ENCODE measurements around the gene SF3B2.
"Not testable (repeated sequence)": the region's sequence is repeated elsewhere in the genome, so short reads cannot be mapped to it uniquely, and the experiment has no call there.

Gene SF3B2

DNA sequence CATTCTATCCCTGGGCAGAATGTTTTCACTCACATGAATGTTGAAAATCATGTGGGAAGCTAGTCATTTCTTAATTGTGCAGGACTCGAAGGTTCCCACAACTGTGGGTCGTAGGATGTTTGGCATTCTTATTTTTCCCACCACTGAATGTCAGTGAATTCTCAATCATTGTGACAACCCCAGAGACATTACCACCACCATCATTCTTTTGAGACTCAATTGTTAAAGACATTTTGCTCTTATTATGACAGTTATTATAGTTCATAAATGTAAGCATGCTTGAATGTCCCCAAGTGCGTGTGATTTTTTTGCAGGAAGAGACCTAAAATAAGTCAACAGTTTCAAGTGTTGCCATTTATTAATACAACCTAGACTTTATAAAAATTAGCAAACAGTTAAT, 36.9 kb downstream of the SF3B2 start:
- no peak overlapping the region for H3K4me2 ChIP-seq (ENCODE audit: low read length)
- TF ChIP-seq, protein P1, sequence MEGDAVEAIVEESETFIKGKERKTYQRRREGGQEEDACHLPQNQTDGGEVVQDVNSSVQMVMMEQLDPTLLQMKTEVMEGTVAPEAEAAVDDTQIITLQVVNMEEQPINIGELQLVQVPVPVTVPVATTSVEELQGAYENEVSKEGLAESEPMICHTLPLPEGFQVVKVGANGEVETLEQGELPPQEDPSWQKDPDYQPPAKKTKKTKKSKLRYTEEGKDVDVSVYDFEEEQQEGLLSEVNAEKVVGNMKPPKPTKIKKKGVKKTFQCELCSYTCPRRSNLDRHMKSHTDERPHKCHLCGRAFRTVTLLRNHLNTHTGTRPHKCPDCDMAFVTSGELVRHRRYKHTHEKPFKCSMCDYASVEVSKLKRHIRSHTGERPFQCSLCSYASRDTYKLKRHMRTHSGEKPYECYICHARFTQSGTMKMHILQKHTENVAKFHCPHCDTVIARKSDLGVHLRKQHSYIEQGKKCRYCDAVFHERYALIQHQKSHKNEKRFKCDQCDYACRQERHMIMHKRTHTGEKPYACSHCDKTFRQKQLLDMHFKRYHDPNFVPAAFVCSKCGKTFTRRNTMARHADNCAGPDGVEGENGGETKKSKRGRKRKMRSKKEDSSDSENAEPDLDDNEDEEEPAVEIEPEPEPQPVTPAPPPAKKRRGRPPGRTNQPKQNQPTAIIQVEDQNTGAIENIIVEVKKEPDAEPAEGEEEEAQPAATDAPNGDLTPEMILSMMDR (IDR thresholded peaks at IDR 0.05) = no peak
- H2AFZ ChIP-seq = no peak overlapping the region
- H3K9ac ChIP-seq = no peak overlapping the region
- H3K27me3 ChIP-seq (ENCODE audit: control insufficient read depth, insufficient read depth, low read length) = no peaks in the 10 kb centered on the region
- no peaks in the 10 kb centered on the region for H3K9me3 ChIP-seq (ENCODE audit: control insufficient read depth, low read length)
- H3K4me1 ChIP-seq = no peaks in the 10 kb centered on the region
- H3K36me3 ChIP-seq (ENCODE audit: control insufficient read depth, insufficient read depth, low read length) = no peaks in the 10 kb centered on the region
- no peak overlapping the region for H3K4me3 ChIP-seq (ENCODE audit: low read depth, low read length)
- no peak overlapping the region for H3K27ac ChIP-seq
- peaks cover 16% of the 10 kb centered on the region for H3K79me2 ChIP-seq

DNA sequence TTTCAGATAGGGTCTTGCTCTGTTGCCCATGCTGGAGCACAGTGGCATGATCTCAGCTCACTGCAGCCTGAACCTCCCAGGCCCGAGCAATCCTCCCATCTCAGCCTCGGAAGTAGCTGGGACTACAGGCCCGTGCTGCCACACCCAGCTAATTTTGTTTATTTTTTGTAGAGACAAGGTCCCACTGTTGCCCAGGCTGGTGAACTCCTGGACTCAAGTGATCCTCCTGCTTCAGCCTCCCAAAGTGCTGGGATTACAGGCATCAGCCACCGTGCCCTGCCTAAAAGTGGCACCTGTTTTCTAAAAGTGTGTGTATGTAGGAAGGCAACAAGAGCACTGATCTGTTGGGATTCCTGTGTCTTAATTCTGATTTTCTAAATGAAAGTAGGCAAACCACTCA, 38.1 kb downstream of the SF3B2 start:
- Histone ChIP-seq H3K9me3 (ENCODE audit: control insufficient read depth, low read length) (no peaks in the 10 kb centered on the region), H3K9ac (no peak overlapping the region), H3K4me1 (no peaks in the 10 kb centered on the region), H3K79me2 (peaks cover 16% of the 10 kb centered on the region), H3K4me2 (ENCODE audit: low read length) (no peak overlapping the region), H3K27ac (no peak overlapping the region), H2AFZ (no peak overlapping the region), H3K36me3 (ENCODE audit: control insufficient read depth, insufficient read depth, low read length) (no peaks in the 10 kb centered on the region), H3K4me3 (ENCODE audit: low read depth, low read length) (no peak overlapping the region), H3K27me3 (ENCODE audit: control insufficient read depth, insufficient read depth, low read length) (no peaks in the 10 kb centered on the region)
- TF ChIP-seq, protein P1 (IDR thresholded peaks at IDR 0.05) = no peak

- H3K36me3 ChIP-seq (ENCODE audit: control insufficient read depth, insufficient read depth, low read length); H2AFZ ChIP-seq; H3K27ac ChIP-seq; H3K27me3 ChIP-seq (ENCODE audit: control insufficient read depth, insufficient read depth, low read length); H3K9ac ChIP-seq; H3K9me3 ChIP-seq (ENCODE audit: control insufficient read depth, low read length); H3K4me3 ChIP-seq (ENCODE audit: low read depth, low read length); H3K4me2 ChIP-seq (ENCODE audit: low read length); H3K4me1 ChIP-seq: not testable (repeated sequence)
- H3K79me2 ChIP-seq = peaks cover 10% of the 10 kb centered on the region
Measured at GRCh38 chr11:66092125-66092524, 40.0 kb downstream of the SF3B2 start.

DNA sequence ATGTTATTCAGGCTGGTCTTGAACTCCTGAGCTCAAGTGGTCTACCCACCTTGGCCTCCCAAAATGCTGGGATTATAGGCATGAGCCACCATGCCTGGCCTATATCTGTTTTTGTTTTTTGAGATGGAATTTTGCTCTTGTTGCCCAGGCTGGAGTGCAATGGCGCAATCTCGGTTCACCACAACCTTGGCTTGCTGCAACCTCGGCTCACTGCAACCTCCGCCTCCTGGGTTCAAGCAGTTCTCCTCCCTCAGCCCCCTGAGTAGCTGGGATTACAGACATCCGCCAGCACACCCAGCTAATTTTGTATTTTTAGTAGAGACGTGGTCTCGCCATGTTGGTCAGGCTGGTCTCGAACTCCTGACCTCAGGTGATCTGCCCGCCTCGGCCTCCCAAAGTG, 47.6 kb downstream of the SF3B2 start:
- H3K27ac ChIP-seq; H3K9ac ChIP-seq; H3K4me3 ChIP-seq (ENCODE audit: low read depth, low read length): not testable (repeated sequence)

DNA sequence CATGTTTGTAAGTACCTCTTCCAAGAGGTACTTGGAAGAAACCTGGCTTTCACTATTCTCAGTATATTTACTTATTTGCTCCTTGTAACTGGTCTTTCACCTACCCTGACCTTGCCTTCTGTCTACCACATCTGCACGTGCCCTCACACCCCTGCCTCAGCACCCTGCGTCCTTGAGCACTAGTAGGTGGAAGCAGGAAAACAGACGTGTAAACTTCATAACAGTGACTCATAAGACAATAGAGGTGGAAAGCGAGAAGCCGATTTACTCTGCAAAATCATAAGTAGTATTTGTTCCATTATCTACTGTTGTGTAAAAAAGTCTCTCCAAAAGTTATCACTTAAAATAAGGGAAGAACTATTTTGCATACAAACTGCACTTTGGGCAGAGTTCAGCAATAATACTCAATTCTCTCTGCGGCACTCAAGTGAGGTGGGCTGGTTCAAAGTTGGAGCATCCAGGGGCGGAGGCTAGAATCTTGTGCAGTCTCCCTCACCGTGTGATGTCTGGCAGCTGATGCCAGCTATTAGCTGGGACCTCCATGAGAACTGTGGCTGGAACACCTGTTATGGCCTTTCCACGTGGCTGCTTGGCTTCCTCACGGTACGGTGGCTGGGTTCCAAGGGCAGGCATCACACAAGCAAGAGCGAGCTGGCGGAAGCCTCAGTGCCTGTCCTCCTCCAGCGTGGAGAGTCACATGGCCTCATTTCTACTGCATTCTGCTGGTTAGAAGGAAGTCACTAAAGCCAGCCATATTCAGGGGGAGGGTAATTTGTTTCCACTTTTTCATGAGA, 48.3 kb downstream of the SF3B2 start:
- Histone ChIP-seq H3K4me3 (ENCODE audit: low read depth, low read length) (no peak overlapping the region), H3K79me2 (peaks cover 13% of the 10 kb centered on the region), H3K27me3 (ENCODE audit: control insufficient read depth, insufficient read depth, low read length) (no peaks in the 10 kb centered on the region), H3K27ac (no peak overlapping the region), H3K9me3 (ENCODE audit: control insufficient read depth, low read length) (no peaks in the 10 kb centered on the region), H3K9ac (no peak overlapping the region), H3K4me1 (peaks cover 4% of the 10 kb centered on the region), H3K4me2 (ENCODE audit: low read length) (no peak overlapping the region), H3K36me3 (ENCODE audit: control insufficient read depth, insufficient read depth, low read length) (no peaks in the 10 kb centered on the region), H2AFZ (no peak overlapping the region)
- TF ChIP-seq, protein P1 (IDR thresholded peaks at IDR 0.05) = no peak

More for the DNA sequence above, 47.6 kb downstream of the SF3B2 start:
- not testable (repeated sequence) for H3K27me3 ChIP-seq (ENCODE audit: control insufficient read depth, insufficient read depth, low read length); H3K4me1 ChIP-seq; H3K4me2 ChIP-seq (ENCODE audit: low read length); H3K36me3 ChIP-seq (ENCODE audit: control insufficient read depth, insufficient read depth, low read length); H2AFZ ChIP-seq; H3K9me3 ChIP-seq (ENCODE audit: control insufficient read depth, low read length)
- H3K79me2 ChIP-seq = peaks cover 13% of the 10 kb centered on the region

DNA sequence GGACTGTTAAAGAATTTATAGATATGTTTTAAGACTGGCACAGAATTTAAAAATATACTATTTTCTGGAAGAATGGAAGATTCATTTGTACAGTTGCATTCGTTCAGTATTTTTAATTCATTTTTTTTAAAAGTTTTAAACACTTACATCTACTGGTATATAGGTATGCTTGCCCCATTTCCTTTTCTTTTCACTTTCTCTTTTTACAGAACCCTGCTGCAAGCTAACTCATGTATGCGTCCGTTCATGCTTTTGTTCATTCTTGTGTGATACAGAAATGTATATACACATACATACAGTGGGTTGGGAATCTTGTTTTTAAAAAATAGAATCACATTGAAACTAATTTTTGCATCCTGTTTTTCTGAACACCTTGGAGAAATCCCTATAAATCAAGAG, 48.9 kb downstream of the SF3B2 start:
- Histone ChIP-seq H3K27ac (no peak overlapping the region), H3K9me3 (ENCODE audit: control insufficient read depth, low read length) (no peaks in the 10 kb centered on the region), H3K79me2 (peaks cover 13% of the 10 kb centered on the region), H2AFZ (no peak overlapping the region), H3K4me1 (peaks cover 4% of the 10 kb centered on the region), H3K9ac (no peak overlapping the region), H3K27me3 (ENCODE audit: control insufficient read depth, insufficient read depth, low read length) (no peaks in the 10 kb centered on the region), H3K4me3 (ENCODE audit: low read depth, low read length) (no peak overlapping the region), H3K36me3 (ENCODE audit: control insufficient read depth, insufficient read depth, low read length) (no peaks in the 10 kb centered on the region), H3K4me2 (ENCODE audit: low read length) (no peak overlapping the region)
- TF ChIP-seq, protein P1 (IDR thresholded peaks at IDR 0.05) = no peak
